ENCODE data around the gene BANP.
"Not testable (repeated sequence)": the region's sequence is repeated elsewhere in the genome, so short reads cannot be mapped to it uniquely, and the experiment has no call there.

BANP gene

DNA sequence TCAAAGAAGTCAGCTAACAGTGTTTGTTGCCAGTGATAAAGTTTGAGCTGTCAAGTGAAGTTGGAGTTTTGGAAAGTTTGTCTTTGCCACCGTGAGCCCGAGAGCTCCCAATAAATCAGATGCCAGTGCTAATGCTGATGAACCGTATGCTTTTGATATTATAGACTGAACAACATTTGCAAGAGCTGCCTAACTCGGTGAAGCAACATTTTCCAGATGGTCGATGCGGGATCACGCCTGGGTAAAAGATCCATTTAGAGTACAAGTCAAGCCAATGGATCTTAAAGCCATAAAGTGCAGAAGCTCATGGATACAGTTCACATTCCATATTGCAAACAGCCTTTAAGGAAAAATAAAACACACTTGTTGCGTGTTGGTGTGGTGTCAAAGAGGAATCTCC lies 9.6 kb downstream of the BANP start:
- FAIRE-seq = no peak
- DNase-seq (ENCODE audit: insufficient read length, low spot score) = no peak
- TF ChIP-seq POLR2A (IDR thresholded peaks at IDR 0.05; ENCODE audit: low read depth, low read length) = no peak

DNA sequence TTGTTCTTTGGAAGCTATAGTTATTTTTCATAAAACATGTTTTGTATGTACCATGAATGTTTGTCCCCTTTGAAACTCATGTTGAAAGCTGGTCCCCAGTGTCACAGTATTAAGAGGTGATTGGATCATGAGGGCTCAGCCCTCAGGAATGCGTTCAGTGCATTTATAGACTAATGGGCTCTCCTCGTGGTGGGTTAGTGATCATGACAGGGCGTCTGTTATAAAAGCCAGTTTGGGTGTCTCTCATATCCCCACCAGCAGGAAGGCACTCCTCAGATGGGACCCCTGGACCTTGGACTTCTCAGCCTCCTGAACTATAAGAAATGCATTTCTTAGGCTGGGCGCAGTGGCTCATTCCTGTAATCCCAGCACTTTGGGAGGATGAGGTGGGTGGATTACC lies 10.4 kb downstream of the BANP start:
- no peak for TF ChIP-seq POLR2A (IDR thresholded peaks at IDR 0.05; ENCODE audit: low read depth, low read length)
- DNase-seq (ENCODE audit: insufficient read length, low spot score) (no peak), FAIRE-seq (no peak)

DNA sequence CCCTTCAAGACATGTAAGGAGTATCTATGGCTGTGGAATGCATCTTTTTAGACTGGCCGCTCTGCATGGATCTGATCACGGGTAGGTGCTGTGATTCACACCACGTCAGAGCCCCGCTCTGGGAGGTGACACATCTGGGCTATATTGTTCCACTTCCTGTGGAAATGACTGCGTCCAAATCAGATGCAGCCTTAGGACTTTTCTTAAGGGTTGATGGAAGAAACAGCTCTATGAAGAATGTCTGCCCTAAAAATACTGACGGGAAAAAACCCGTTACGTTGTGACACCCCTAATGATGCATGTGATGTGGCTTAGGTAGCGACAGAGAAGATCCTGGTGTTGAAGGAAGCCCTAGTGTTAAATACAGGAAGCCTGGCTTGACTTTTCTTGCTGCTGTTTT lies 12.2 kb downstream of the BANP start:
- DNase-seq (ENCODE audit: insufficient read length, low spot score) (peak; percentile 91), FAIRE-seq (no peak)
- no peak for TF ChIP-seq POLR2A (IDR thresholded peaks at IDR 0.05; ENCODE audit: low read depth, low read length)

DNA sequence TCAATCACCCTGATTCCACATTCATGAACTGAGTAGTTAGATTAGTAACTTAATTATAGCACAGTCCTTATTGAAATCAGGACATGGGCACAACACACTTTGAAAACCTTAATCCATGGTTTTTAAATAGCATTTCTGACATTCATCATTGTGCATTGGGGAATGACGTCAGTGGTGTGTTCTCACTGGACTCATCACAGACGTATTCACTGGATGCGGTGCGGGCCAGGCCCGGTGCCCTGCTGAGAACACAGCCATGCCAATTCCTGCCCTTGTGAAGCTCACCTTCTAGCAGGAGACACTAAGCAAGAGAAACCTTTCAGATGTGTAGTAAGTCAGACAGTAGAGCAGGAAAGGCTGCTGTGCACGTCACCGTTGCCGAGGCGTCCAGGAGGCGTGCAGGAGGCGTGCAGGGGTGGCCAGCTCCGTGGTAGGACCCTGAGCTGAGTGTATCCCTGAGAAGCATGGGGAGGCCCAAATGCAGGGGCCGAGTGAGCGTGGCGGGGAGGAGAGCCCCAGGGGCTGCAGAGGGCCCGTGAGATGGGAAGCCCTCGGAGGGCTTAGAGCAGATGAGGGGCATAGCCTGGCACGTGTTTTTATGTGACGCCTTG lies 12.9 kb downstream of the BANP start:
- no peak for DNase-seq (ENCODE audit: insufficient read length, low spot score)
- no peak for TF ChIP-seq POLR2A (IDR thresholded peaks at IDR 0.05; ENCODE audit: low read depth, low read length)
- no peak for FAIRE-seq

DNA sequence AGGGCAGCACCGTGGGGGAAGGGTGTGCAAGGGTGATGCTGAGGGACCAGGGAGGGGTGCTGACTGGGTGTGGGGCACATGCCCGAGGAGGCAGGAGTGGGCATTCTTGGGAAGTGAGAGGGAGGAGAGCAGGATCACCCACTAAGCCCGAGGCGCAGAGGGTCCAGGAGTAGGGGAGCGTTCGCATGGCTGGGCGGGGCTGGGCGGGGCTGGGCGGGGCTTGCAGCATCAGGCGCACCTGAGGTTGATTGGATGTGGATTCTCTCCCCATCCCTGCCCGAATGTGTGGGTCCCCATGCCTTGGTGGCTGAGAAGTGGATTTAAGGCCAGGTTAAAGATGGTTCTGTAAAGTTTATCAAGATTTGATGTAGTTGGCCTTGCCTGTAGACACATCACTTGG lies 14.2 kb downstream of the BANP start:
- no peak for TF ChIP-seq POLR2A (IDR thresholded peaks at IDR 0.05; ENCODE audit: low read depth, low read length)
- DNase-seq (ENCODE audit: insufficient read length, low spot score) (no peak), FAIRE-seq (no peak)

DNA sequence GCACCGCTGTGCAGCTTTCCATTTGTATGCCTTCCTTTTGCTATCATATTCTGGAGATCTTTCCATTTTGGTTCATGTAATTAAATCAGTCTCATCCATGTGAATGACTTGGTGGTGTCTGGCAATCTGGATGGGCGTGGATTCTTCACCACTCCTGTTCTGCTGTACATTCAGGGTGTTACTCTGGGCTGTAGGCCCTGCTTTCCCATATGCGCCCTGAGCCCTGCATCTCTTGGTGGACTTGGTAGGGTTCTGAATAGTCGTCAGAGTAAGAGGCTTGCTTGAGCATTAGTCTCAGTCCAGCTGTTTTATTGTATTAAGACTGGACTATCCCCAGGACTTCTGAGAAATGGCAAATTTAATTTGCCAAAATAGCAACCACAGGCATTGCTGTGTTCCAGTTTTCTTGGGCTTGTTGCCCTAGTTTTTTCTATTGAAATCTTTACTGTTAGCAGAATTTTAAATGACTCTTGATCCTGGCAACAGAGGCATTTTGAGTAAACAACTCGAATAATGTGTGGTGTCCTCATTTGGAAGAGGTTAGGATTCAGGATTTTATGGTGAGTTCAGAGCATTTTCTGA lies 14.9 kb downstream of the BANP start:
- FAIRE-seq (no peak), DNase-seq (ENCODE audit: insufficient read length, low spot score) (no peak)
- TF ChIP-seq POLR2A (IDR thresholded peaks at IDR 0.05; ENCODE audit: low read depth, low read length) = no peak

DNA sequence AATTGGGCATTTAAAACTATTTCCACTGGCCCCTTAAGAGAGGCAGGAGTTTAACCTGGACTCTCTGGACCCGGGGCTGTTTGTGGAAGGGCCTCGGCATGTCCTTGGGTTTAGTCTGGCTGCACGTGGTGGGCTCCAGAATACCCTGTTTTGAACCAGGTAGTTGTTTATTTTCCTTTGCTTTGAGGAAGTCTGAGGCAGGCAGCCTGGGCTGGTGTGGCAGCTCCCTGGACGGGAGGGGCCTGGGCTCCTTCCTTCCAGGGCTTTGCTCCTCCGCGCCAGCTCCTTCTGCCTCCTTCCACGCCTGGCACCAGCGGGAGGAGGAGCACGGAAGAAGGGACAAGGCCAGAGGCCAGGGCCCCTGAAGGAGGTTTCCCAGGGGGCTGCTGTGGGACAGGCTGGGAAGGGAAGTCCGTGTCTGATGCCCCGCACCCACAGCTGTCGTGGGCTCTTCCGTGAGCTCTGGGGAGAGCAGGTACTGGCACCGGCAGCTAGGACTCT lies 15.5 kb downstream of the BANP start:
- no peak for FAIRE-seq
- no peak for TF ChIP-seq POLR2A (IDR thresholded peaks at IDR 0.05; ENCODE audit: low read depth, low read length)
- no peak for DNase-seq (ENCODE audit: insufficient read length, low spot score)

DNA sequence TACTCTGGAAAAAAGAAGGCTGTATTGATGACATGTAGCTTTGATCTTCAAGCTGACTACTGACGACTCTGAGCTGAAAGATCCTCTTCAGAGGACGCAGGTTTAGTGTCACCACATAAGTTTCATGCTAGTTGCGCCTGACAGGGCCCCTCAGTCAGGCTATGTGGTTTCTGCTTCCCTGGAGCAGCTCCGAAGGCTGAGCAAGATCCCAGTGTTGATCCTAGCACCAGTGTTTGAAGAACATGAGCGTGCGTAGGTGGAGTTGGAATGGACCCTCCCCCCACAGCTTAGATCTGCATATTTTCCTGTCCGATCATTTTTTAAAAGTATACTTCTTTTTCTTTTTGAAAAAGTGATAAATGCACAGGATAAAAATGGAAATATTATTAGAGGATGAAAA lies 17.3 kb downstream of the BANP start:
- no peak for TF ChIP-seq POLR2A (IDR thresholded peaks at IDR 0.05; ENCODE audit: low read depth, low read length)
- DNase-seq (ENCODE audit: insufficient read length, low spot score) = no peak
- no peak for FAIRE-seq

DNA sequence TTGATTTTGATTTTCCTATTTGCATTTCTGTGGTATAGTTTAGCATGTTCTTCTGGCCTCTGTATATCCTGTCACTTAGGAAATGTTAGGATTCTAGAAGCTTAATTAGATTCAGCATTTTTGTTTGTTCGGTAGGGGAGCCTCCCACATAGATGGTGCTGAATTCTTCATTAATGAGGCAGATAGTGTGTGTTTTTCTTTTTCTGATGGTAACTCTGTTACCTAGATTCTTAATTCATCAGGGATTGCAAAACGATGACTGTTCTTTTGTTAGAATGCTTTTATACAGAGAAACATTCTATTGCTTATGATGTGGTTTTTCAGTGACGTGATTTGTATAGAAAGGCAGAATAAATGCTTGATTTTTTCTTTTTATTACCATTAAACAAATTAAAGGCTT lies 19.0 kb downstream of the BANP start:
- FAIRE-seq (no peak), DNase-seq (ENCODE audit: insufficient read length, low spot score) (no peak)
- no peak for TF ChIP-seq POLR2A (IDR thresholded peaks at IDR 0.05; ENCODE audit: low read depth, low read length)

DNA sequence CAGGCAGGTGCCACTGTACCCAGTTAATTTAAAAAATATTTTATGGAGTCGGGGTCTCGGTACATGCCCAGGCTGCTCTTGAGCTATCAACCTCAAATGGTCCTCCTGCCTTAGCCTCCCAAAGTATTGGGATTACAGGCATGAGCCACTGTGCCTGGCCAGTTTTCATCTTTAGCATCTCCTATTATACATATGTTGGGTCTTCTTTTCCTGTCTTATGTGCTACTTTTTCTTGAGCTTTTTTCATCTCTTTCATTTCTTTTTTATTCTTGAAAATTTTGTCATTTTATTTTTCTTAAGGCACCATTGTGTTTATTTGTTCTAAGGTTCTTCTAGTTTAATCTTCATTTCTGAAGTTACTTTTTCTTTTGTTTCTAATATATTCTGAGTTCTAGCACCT lies 20.7 kb downstream of the BANP start:
- FAIRE-seq (no peak), DNase-seq (ENCODE audit: insufficient read length, low spot score) (no peak)
- TF ChIP-seq POLR2A (IDR thresholded peaks at IDR 0.05; ENCODE audit: low read depth, low read length) = no peak

DNA sequence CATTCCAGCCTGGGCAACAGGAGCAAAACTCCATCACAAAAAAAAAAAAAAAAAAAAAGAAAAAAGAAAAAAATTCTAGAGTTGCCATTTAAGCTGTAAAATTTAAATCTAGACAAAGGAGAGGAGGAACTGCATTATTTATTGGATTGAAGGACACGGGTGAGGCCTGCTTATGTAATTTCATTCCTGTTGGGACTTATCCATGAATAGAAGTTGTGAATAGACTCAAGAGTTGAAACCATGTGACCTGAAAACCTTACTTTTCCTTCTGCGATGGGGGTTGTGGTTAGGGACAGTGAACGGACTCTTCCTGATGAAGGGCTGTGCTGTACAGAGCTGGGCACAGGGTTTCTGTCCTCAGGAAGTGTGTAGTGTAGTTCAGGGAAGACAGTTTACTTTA lies 22.5 kb downstream of the BANP start:
- TF ChIP-seq POLR2A (IDR thresholded peaks at IDR 0.05; ENCODE audit: low read depth, low read length) = no peak
- FAIRE-seq = no peak
- no peak for DNase-seq (ENCODE audit: insufficient read length, low spot score)

DNA sequence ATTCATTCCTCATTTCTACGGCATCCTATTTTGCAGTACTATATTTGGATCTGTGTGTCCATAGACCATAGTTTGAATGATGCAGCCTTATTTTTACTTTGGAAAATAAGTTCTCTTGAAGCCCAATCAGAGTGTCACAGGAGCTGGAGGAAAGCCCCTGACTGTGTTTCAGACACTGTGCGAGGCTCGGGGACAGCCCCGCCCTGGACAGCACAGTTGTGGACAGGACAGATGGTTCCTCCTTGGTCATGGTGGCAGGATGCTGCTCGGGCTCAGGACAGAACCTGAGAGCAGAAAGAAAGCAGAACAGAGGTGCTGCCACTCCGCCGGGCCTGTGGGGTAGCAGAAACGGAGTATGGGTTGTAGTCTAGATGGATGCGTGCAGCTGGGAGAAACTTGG lies 22.9 kb downstream of the BANP start:
- FAIRE-seq (no peak), DNase-seq (ENCODE audit: insufficient read length, low spot score) (no peak)

DNA sequence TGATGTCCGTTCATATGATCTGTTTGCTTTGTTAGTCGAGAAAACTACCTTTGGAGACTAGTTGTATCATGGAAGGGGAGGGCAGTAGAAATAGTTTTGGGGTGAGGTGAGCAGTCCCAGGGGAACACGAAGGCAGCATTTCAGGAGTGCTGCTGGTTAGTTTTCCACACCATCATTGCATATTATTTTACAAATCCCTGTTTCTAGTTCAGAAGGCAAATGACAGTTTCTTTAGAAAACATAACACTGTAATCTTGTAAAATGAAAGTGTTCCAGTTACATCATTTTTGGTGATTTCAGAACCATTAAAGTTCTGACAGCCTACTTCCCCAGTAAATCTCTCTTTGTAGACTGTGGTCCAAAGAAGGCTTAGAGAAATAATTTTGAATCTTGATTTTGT lies 25.4 kb downstream of the BANP start:
- no peak for FAIRE-seq
- no peak for DNase-seq (ENCODE audit: insufficient read length, low spot score)
- no peak for TF ChIP-seq POLR2A (IDR thresholded peaks at IDR 0.05; ENCODE audit: low read depth, low read length)

More for the DNA sequence above, 22.9 kb downstream of the BANP start:
- no peak for TF ChIP-seq POLR2A (IDR thresholded peaks at IDR 0.05; ENCODE audit: low read depth, low read length)

DNA sequence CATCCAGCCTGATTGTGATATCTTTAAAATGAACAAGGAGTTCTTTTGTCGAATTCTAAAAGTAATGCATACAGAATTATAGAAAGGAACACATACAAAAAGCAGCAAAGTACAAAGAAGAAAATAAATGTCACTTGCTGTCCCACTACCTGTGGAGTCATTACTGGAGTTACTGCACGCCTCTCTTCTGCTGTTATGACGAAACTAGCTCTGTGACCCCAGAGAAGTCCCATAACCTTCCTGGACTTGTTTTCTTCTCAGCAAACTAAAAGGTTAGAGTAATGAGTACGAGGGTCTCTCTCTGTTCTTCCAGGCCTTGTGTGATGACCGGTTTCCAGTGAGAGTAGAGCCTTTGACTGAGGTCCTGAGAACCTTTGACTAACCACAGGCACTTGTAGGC lies 26.9 kb downstream of the BANP start:
- no peak for DNase-seq (ENCODE audit: insufficient read length, low spot score)
- FAIRE-seq = no peak

DNA sequence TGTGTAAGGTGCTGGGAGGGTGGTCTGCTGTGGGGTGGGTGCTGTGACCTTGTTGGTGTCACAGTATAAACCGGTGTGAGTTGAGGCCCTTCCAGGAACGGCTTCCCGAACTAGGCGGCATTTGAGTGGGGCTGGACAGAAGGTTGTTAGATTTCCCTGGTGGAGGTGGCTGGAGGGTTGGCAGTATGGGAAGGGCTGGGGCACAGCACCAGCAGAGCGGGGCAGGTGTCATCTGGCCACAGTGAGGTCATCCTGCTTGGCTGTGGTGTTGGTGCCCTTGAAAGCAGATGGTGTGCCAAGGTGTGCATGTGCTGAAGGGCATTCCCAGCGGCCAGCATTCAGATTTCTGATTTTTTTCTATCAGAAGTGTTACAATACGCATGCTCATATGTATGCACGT lies 28.1 kb downstream of the BANP start:
- FAIRE-seq (no peak), DNase-seq (ENCODE audit: insufficient read length, low spot score) (no peak)
- no peak for TF ChIP-seq POLR2A (IDR thresholded peaks at IDR 0.05; ENCODE audit: low read depth, low read length)

More for the DNA sequence above, 26.9 kb downstream of the BANP start:
- TF ChIP-seq POLR2A (IDR thresholded peaks at IDR 0.05; ENCODE audit: low read depth, low read length) = no peak

DNA sequence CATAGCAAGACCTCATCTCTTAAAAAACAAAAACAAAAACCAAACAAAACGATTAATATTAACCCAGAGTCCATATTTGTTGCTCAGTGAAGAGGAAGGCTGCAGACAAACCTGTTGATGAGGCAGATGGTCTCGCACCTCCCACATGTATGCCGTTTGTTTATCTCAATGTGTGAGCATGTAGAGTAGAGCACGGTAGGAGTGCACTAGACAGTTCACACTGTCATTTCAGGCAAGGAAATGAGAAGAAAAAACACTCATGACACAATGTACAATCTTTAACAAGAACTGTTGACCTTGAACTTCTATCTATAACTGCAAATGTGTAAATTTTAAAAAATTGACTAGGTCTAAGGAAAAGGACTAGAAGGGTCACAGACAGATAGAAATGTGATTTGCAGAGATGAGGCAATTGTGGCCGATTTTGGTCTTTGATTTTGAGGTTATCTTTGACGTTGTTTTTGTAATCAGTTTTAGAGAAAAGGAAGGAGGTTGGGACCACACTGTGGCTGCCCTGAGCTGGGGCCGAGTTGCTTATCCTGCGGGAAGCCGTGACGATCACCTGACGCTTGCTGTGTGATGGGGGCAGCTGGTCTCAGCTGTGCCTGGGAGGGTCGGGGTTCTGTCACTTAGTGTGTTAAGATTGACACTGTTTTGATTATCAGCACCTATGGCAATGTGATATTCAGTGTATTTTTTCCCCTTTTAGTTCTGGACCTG lies 28.8 kb downstream of the BANP start:
- DNase-seq (ENCODE audit: insufficient read length, low spot score); FAIRE-seq: not testable (repeated sequence)

DNA sequence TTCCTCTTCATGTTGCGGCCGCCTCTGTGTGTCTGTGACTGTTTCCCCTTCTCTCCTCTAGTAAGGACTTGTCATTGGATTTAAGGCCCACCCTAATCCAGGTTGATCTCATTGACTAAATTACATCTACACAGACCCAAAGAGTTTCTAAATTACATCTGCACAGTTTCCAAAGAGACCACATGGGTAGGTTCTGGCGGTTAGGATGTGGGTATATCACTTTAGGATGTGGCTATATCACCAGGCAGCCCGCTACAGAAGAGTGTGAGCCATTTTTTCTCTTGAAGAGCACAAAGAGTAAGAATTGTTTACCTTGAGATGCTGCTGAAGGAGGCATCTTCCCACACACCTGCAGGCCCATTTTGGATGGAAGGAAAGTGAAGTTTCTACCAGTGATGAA lies 30.1 kb downstream of the BANP start:
- not testable (repeated sequence) for DNase-seq (ENCODE audit: insufficient read length, low spot score); FAIRE-seq
